ENCODE results near the gene APOOL.

The APOOL gene

GRCh38 chrX:85084770-85085393, 81.2 kb downstream of the APOOL start:
- no peak for DNase-seq

- DNase-seq = no peak
These were observed 85.7 kb downstream of the APOOL start for GRCh38 chrX:85089321-85089840.

GRCh38 chrX:85107407-85107806, 103.7 kb downstream of the APOOL start:
- no peak for DNase-seq

GRCh38 chrX:85108165-85108564, 104.5 kb downstream of the APOOL start:
- no peak for DNase-seq

- no peak for DNase-seq
These were observed 105.6 kb downstream of the APOOL start for GRCh38 chrX:85109235-85109634.

- no peak for DNase-seq
These were observed 107.7 kb downstream of the APOOL start for GRCh38 chrX:85111347-85111746.

GRCh38 chrX:85112293-85112692, 108.6 kb downstream of the APOOL start:
- no peak for DNase-seq

GRCh38 chrX:85113746-85114145, 110.1 kb downstream of the APOOL start:
- no peak for DNase-seq

- no peak for DNase-seq
These were observed 110.5 kb downstream of the APOOL start for GRCh38 chrX:85114171-85114570.

GRCh38 chrX:85114776-85115175, 111.1 kb downstream of the APOOL start:
- DNase-seq = no peak

- DNase-seq = no peak
These were observed 111.6 kb downstream of the APOOL start for GRCh38 chrX:85115252-85115651.

- DNase-seq = no peak
These were observed 132.7 kb downstream of the APOOL start for GRCh38 chrX:85136409-85136808.

- DNase-seq = no peak
These were observed 135.7 kb downstream of the APOOL start for GRCh38 chrX:85139422-85139821.

- no peak for DNase-seq
These were observed 137.3 kb downstream of the APOOL start for GRCh38 chrX:85140964-85141363.
